GM12865 (cell line): ENCODE measurements around the gene MYO18B.

ENCODE experiments used
- DNase-seq: peaks from one replicate; pipeline ENCODE4 v3.0.0; 2010; ENCODE audit warnings: low read depth
- H3K4me3 ChIP-seq: 2 replicates; pipeline ENCODE4 v1.5.1; 2011; ENCODE audit warnings: mild to moderate bottlenecking, low read depth, low read length, control low read depth
- CTCF ChIP-seq: IDR thresholded peaks from 2 replicates; pipeline ENCODE4 v1.5.1; 2011; ENCODE audit warnings: low read length, control low read depth, low read depth, inconsistent platforms; ENCODE audit not compliant: insufficient read depth; ENCODE audit errors: missing control alignments

Gene MYO18B

GRCh38 chr22:25749420-25750169 lies 7.6 kb downstream of the MYO18B start:
- H3K4me3 ChIP-seq, result no peak overlapping the region

GRCh38 chr22:25750569-25751173 lies 8.7 kb downstream of the MYO18B start:
- no peak for TF ChIP-seq CTCF
- DNase-seq, result no peak

More at GRCh38 chr22:25749420-25750169, 7.6 kb downstream of the MYO18B start:
- DNase-seq, result peak; percentile 88
- no peak for TF ChIP-seq CTCF

GRCh38 chr22:25751174-25751581 lies 9.2 kb downstream of the MYO18B start:
- H3K4me3 ChIP-seq, result no peak overlapping the region
- no peak for TF ChIP-seq CTCF
- DNase-seq, result no peak

More at GRCh38 chr22:25750569-25751173, 8.7 kb downstream of the MYO18B start:
- H3K4me3 ChIP-seq, result no peak overlapping the region

- no peak for TF ChIP-seq CTCF
- H3K4me3 ChIP-seq, result no peak overlapping the region
- no peak for DNase-seq
Observed at GRCh38 chr22:25752615-25753214, 10.7 kb downstream of the MYO18B start.

- TF ChIP-seq CTCF, result no peak
- H3K4me3 ChIP-seq, result no peak overlapping the region
- DNase-seq, result no peak
Observed at GRCh38 chr22:25753252-25753651, 11.3 kb downstream of the MYO18B start.

- no peak for DNase-seq
- H3K4me3 ChIP-seq, result no peak overlapping the region
- no peak for TF ChIP-seq CTCF
Observed at GRCh38 chr22:25754527-25755202, 12.7 kb downstream of the MYO18B start.
